Karpas-422 (cell line): ENCODE results near the gene SNTB2. TPM values are rescaled to one million over a fixed set of nuclear protein-coding genes. Genes with fewer than 3 reads are reported as not detected.

Source experiments
- DNase-seq: peaks from one replicate; pipeline ENCODE4 v3.0.0-alpha.2; 2015
- H2AFZ ChIP-seq: fragments of 200-600 bp; sonication (generic); 2 replicates; pipeline ENCODE4 v1.6.1; 2014; ENCODE audit warnings: antibody characterized with exemption, low read length, mixed read lengths
- H3K27ac ChIP-seq: fragments of 200-600 bp; sonication (generic); 2 replicates; pipeline ENCODE4 v1.5.1; 2014; ENCODE audit warnings: mild to moderate bottlenecking, low read length, moderate library complexity
- H3K27me3 ChIP-seq: fragments of 200-600 bp; sonication (generic); 2 replicates; pipeline ENCODE4 v1.6.1; 2014; ENCODE audit warnings: low read length, mixed read lengths
- H3K36me3 ChIP-seq: fragments of 200-600 bp; sonication (generic); 2 replicates; pipeline ENCODE4 v1.6.1; 2014; ENCODE audit warnings: low read length, mixed read lengths; ENCODE audit not compliant: insufficient read depth
- H3K4me1 ChIP-seq: fragments of 200-600 bp; sonication (generic); 2 replicates; pipeline ENCODE4 v1.6.1; 2014; ENCODE audit warnings: mild to moderate bottlenecking, low read length, mixed read lengths
- H3K4me2 ChIP-seq: fragments of 200-600 bp; sonication (generic); 2 replicates; pipeline ENCODE4 v1.6.1; 2014; ENCODE audit warnings: low read length, low read depth, mild to moderate bottlenecking; ENCODE audit not compliant: poor library complexity, severe bottlenecking
- H3K4me3 ChIP-seq: fragments of 200-600 bp; sonication (generic); 2 replicates; pipeline ENCODE4 v1.5.1; 2014; ENCODE audit warnings: mild to moderate bottlenecking, antibody characterized with exemption, low read length, mixed read lengths
- H3K79me2 ChIP-seq: fragments of 200-600 bp; sonication (generic); 2 replicates; pipeline ENCODE4 v1.6.1; 2014; ENCODE audit warnings: mild to moderate bottlenecking, low read length, mixed read lengths
- H3K9ac ChIP-seq: fragments of 200-600 bp; sonication (generic); 2 replicates; pipeline ENCODE4 v1.6.0; 2014; ENCODE audit warnings: low read length
- H3K9me2 ChIP-seq: fragments of 200-600 bp; sonication (generic), shearing (Covaris generic); replicated peaks from 2 replicates; pipeline ENCODE4 v1.6.0; 2014; ENCODE audit warnings: mild to moderate bottlenecking, low read length, moderate library complexity; ENCODE audit not compliant: insufficient read depth
- H3K9me3 ChIP-seq: fragments of 300-700, 200-600 bp; sonication (generic); 2 replicates; pipeline ENCODE4 v1.6.1; 2014; ENCODE audit warnings: low read length, mixed read lengths
- H4K20me1 ChIP-seq: fragments of 200-600 bp; sonication (generic); 2 replicates; pipeline ENCODE4 v1.6.1; 2014; ENCODE audit warnings: mild to moderate bottlenecking, antibody characterized with exemption, low read length, low read depth; ENCODE audit not compliant: insufficient read depth
- total RNA-seq: library from RNA; depleted of rRNA; stranded (reverse); fragments of >200 nt; shearing (Covaris generic); gene quantifications from 2 replicates; pipeline ENCODE4 v1.2.3, GENCODE V29; 2014; ENCODE audit warnings: low replicate concordance

Gene SNTB2
- total RNA-seq, 1 experiment from 2014 or later, result 17.7 TPM

GRCh38 chr16:69197573-69197972, 10.6 kb downstream of the SNTB2 start:
- no peaks in the 10 kb centered on the region for H4K20me1 ChIP-seq
- no peak overlapping the region for H3K4me2 ChIP-seq
- H3K9me2 ChIP-seq, result no peaks in the 10 kb centered on the region
- peaks cover 99% of the 10 kb centered on the region for H3K79me2 ChIP-seq
- H3K4me3 ChIP-seq, result no peak overlapping the region
- no peaks in the 10 kb centered on the region for H3K27me3 ChIP-seq
- no peak for DNase-seq
- no peak overlapping the region for H3K27ac ChIP-seq
- H3K9ac ChIP-seq, result no peak overlapping the region
- peaks cover 29% of the 10 kb centered on the region for H3K4me1 ChIP-seq
- no peaks in the 10 kb centered on the region for H3K36me3 ChIP-seq
- H3K9me3 ChIP-seq, result no peaks in the 10 kb centered on the region
- H2AFZ ChIP-seq, result no peak overlapping the region

DNA sequence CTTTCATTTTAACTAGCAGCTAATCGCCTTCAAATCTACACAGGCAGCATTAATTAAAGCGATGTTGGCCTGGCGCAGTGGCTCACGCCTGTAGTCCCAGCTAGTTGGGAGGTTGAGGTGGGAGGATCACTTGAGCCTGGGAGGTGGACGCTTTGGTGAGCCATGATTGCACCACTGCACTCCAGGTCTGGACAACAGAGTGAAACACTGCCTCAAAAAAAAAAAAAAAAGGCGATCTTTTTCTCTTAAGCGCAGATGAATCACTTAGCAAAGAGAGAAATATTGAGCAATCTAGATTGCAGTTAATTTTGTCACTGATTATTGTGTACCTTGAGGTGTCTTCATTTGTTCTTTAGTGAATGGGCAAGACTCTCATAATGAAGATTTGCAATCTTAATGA, 12.4 kb downstream of the SNTB2 start:
- Histone ChIP-seq H3K79me2 (peaks cover 99% of the 10 kb centered on the region), H3K9me3 (no peaks in the 10 kb centered on the region), H3K4me2 (no peak overlapping the region), H4K20me1 (no peaks in the 10 kb centered on the region), H3K36me3 (no peaks in the 10 kb centered on the region), H3K9ac (no peak overlapping the region), H2AFZ (no peak overlapping the region), H3K4me3 (no peak overlapping the region), H3K4me1 (peaks cover 17% of the 10 kb centered on the region), H3K27ac (no peak overlapping the region), H3K9me2 (no peaks in the 10 kb centered on the region), H3K27me3 (no peaks in the 10 kb centered on the region)
- no peak for DNase-seq

- no peaks in the 10 kb centered on the region for H3K9me2 ChIP-seq
- H3K36me3 ChIP-seq, result no peaks in the 10 kb centered on the region
- no peak overlapping the region for H3K27ac ChIP-seq
- H3K9me3 ChIP-seq, result no peaks in the 10 kb centered on the region
- H3K4me2 ChIP-seq, result no peak overlapping the region
- H3K9ac ChIP-seq, result no peak overlapping the region
- no peaks in the 10 kb centered on the region for H4K20me1 ChIP-seq
- H2AFZ ChIP-seq, result no peak overlapping the region
- H3K79me2 ChIP-seq, result peaks cover 98% of the 10 kb centered on the region
- H3K27me3 ChIP-seq, result no peaks in the 10 kb centered on the region
- peaks cover 3% of the 10 kb centered on the region; the same call in 1 of the 2 replicates for H3K4me1 ChIP-seq
- H3K4me3 ChIP-seq, result no peak overlapping the region
- no peak for DNase-seq
These were observed 14.3 kb downstream of the SNTB2 start for GRCh38 chr16:69201291-69201690.

DNA sequence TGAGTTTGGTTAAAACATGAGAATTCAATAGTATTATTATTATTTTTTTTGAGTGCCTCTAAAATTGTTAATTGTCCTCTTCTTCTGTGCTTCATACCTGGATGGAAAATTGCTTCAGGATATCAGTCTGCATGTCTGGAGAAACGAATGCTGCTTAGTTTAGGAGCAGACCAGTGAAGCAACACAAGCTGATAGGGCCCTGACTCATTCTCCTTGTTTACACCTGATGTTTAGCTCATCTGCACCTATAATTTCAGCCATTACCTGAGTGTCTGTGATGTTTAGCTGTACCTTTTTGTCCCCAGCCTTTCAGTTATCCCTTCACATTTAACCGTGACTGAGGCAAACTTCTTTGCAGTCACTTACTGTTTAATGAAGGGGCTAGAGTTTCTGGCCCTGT, 14.8 kb downstream of the SNTB2 start:
- H3K4me2 ChIP-seq, result no peak overlapping the region
- H3K27me3 ChIP-seq, result no peaks in the 10 kb centered on the region
- H3K4me1 ChIP-seq, result peaks cover 3% of the 10 kb centered on the region; the same call in 1 of the 2 replicates

GRCh38 chr16:69204172-69204571, 17.2 kb downstream of the SNTB2 start:
- no peak overlapping the region for H3K4me2 ChIP-seq
- H3K9me2 ChIP-seq, result no peaks in the 10 kb centered on the region
- no peak overlapping the region for H2AFZ ChIP-seq
- H3K27ac ChIP-seq, result no peak overlapping the region
- H3K4me3 ChIP-seq, result no peak overlapping the region
- H3K9me3 ChIP-seq, result no peaks in the 10 kb centered on the region
- no peaks in the 10 kb centered on the region for H3K36me3 ChIP-seq
- H3K9ac ChIP-seq, result no peak overlapping the region
- no peak for DNase-seq
- no peaks in the 10 kb centered on the region for H3K27me3 ChIP-seq
- H3K79me2 ChIP-seq, result peaks cover 93% of the 10 kb centered on the region
- no peaks in the 10 kb centered on the region for H4K20me1 ChIP-seq
- peaks cover 3% of the 10 kb centered on the region; the same call in 1 of the 2 replicates for H3K4me1 ChIP-seq

More for the DNA sequence above, 14.8 kb downstream of the SNTB2 start:
- Histone ChIP-seq H3K9ac (no peak overlapping the region), H2AFZ (no peak overlapping the region), H3K9me3 (no peaks in the 10 kb centered on the region), H4K20me1 (no peaks in the 10 kb centered on the region), H3K9me2 (no peaks in the 10 kb centered on the region), H3K36me3 (no peaks in the 10 kb centered on the region), H3K4me3 (no peak overlapping the region), H3K79me2 (peaks cover 96% of the 10 kb centered on the region), H3K27ac (no peak overlapping the region)
- DNase-seq, result no peak

DNA sequence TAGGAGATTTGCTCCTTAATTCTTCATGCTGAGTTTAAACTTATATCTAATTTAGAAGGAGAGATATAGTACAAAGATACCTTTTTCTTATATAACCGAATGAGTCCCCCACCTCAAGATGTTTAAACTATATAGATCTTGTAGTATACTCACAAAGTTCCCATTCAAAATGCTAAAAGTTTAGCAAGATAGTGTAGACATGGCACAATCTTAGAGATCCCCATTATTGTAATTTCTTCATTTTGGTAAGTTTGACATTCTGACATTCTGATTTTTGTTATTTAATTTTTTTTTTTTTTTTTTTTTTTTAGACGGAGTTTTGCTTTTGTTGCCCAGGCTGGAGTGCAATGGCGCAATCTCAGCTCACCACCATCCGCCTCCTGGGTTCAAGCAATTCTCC, 22.8 kb downstream of the SNTB2 start:
- no peak for DNase-seq

DNA sequence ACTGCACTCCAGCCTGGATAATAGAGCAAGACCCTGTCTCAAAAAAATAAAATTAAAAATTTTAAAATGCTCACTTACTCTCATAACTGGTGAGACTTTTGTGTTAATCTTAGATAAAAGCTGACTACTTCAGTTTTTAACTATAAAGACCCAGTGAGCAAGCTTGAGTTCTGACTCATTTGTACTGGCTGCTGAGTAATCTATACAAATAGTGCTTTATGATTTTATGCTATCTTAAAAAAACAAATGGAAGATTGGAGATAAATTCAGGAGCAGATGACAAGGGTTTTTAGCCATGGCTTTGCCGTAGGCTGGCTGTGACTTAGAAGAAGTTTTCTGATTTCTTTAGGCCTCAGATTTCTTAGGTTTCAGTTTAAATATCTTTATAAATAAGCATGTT, 30.5 kb downstream of the SNTB2 start:
- no peaks in the 10 kb centered on the region for H3K36me3 ChIP-seq
- H2AFZ ChIP-seq, result no peak overlapping the region
- no peak overlapping the region for H3K4me2 ChIP-seq
- no peaks in the 10 kb centered on the region for H3K9me3 ChIP-seq
- H3K79me2 ChIP-seq, result peaks cover 96% of the 10 kb centered on the region
- no peak overlapping the region for H3K4me3 ChIP-seq
- H3K27ac ChIP-seq, result no peak overlapping the region
- H3K9ac ChIP-seq, result no peak overlapping the region
- no peaks in the 10 kb centered on the region for H3K27me3 ChIP-seq
- no peaks in the 10 kb centered on the region for H4K20me1 ChIP-seq
- no peaks in the 10 kb centered on the region; the same call in 1 of the 2 replicates for H3K4me1 ChIP-seq
- no peaks in the 10 kb centered on the region for H3K9me2 ChIP-seq
- DNase-seq, result no peak

More for the DNA sequence above, 22.8 kb downstream of the SNTB2 start:
- no peaks in the 10 kb centered on the region for H4K20me1 ChIP-seq
- H3K4me3 ChIP-seq, result no peak overlapping the region
- H3K36me3 ChIP-seq, result no peaks in the 10 kb centered on the region
- no peaks in the 10 kb centered on the region; the same call in 1 of the 2 replicates for H3K4me1 ChIP-seq
- no peaks in the 10 kb centered on the region for H3K9me3 ChIP-seq
- H3K9me2 ChIP-seq, result no peaks in the 10 kb centered on the region
- no peak overlapping the region for H2AFZ ChIP-seq
- peaks cover 85% of the 10 kb centered on the region for H3K79me2 ChIP-seq
- H3K27me3 ChIP-seq, result no peaks in the 10 kb centered on the region
- H3K9ac ChIP-seq, result no peak overlapping the region
- no peak overlapping the region for H3K4me2 ChIP-seq
- H3K27ac ChIP-seq, result no peak overlapping the region

GRCh38 chr16:69219279-69219678, 32.3 kb downstream of the SNTB2 start:
- Histone ChIP-seq H2AFZ (no peak overlapping the region), H3K36me3 (no peaks in the 10 kb centered on the region), H3K4me2 (no peak overlapping the region), H3K9me3 (no peaks in the 10 kb centered on the region), H3K79me2 (peaks cover 98% of the 10 kb centered on the region), H3K4me3 (no peak overlapping the region), H3K27me3 (no peaks in the 10 kb centered on the region), H3K4me1 (no peaks in the 10 kb centered on the region; the same call in 1 of the 2 replicates), H4K20me1 (no peaks in the 10 kb centered on the region), H3K27ac (no peak overlapping the region), H3K9ac (no peak overlapping the region), H3K9me2 (no peaks in the 10 kb centered on the region)
- DNase-seq, result no peak

GRCh38 chr16:69223882-69224281, 36.9 kb downstream of the SNTB2 start:
- H3K36me3 ChIP-seq, result no peaks in the 10 kb centered on the region
- no peak overlapping the region for H3K9ac ChIP-seq
- H3K27ac ChIP-seq, result no peak overlapping the region
- no peaks in the 10 kb centered on the region for H3K9me3 ChIP-seq
- H3K9me2 ChIP-seq, result no peaks in the 10 kb centered on the region
- H2AFZ ChIP-seq, result no peak overlapping the region
- no peak overlapping the region for H3K4me2 ChIP-seq
- DNase-seq, result no peak
- H3K27me3 ChIP-seq, result no peaks in the 10 kb centered on the region
- no peaks in the 10 kb centered on the region for H4K20me1 ChIP-seq
- no peaks in the 10 kb centered on the region for H3K4me1 ChIP-seq
- H3K4me3 ChIP-seq, result no peak overlapping the region
- peaks cover 99% of the 10 kb centered on the region for H3K79me2 ChIP-seq
